MM.1S (cell line): ENCODE results near the gene PTGR3.

Experiments
- DNase-seq: peaks from one replicate; pipeline ENCODE4 v3.0.0-alpha.2; 2015
- H2AFZ ChIP-seq: fragments of 300-600 bp; sonication (generic); 2 replicates; pipeline ENCODE4 v1.6.0; 2016; ENCODE audit warnings: antibody characterized with exemption, low read length
- H3F3A ChIP-seq: fragments of 300-600 bp; sonication (generic); 2 replicates; pipeline ENCODE4 v1.6.1; 2016; ENCODE audit warnings: mild to moderate bottlenecking, antibody characterized with exemption, low read length, moderate library complexity, mixed read lengths; ENCODE audit not compliant: insufficient read depth
- H3K27ac ChIP-seq: fragments of 300-600 bp; sonication (generic); 2 replicates; pipeline ENCODE4 v1.5.1; 2016; ENCODE audit warnings: mild to moderate bottlenecking, low read length
- H3K27me3 ChIP-seq: fragments of 300-600 bp; sonication (generic); replicated peaks from 2 replicates; pipeline ENCODE4 v1.6.0; 2016; ENCODE audit warnings: low read length; ENCODE audit not compliant: insufficient read depth
- H3K36me3 ChIP-seq: fragments of 300-600 bp; sonication (generic); replicated peaks from 2 replicates; pipeline ENCODE4 v1.6.1; 2016; ENCODE audit warnings: mild to moderate bottlenecking, low read length, mixed read lengths; ENCODE audit not compliant: insufficient read depth
- H3K4me1 ChIP-seq: fragments of 300-600 bp; sonication (generic); 2 replicates; pipeline ENCODE4 v1.6.1; 2016; ENCODE audit warnings: low read length, mixed read lengths
- H3K4me2 ChIP-seq: fragments of 300-600 bp; sonication (generic); 2 replicates; pipeline ENCODE4 v1.6.0; 2016; ENCODE audit warnings: low read depth, low read length
- H3K4me3 ChIP-seq: fragments of 300-600 bp; sonication (generic); 2 replicates; pipeline ENCODE4 v1.5.1; 2016; ENCODE audit warnings: low read length, mixed read lengths
- H3K79me2 ChIP-seq: fragments of 300-600 bp; sonication (generic); 2 replicates; pipeline ENCODE4 v1.6.1; 2016; ENCODE audit warnings: mixed run types, low read length, mixed read lengths
- H3K9ac ChIP-seq: fragments of 300-600 bp; sonication (generic); 2 replicates; pipeline ENCODE4 v1.6.1; 2016; ENCODE audit warnings: low read length, mixed read lengths
- H3K9me2 ChIP-seq: fragments of 300-600 bp; sonication (generic); replicated peaks from 2 replicates; pipeline ENCODE4 v1.6.1; 2016; ENCODE audit warnings: mild to moderate bottlenecking, low read length, mixed read lengths; ENCODE audit not compliant: insufficient read depth
- H3K9me3 ChIP-seq: fragments of 300-600 bp; sonication (generic); replicated peaks from 2 replicates; pipeline ENCODE4 v1.6.1; 2016; ENCODE audit warnings: mild to moderate bottlenecking, low read length, mixed read lengths; ENCODE audit not compliant: insufficient read depth
- H4K20me1 ChIP-seq: fragments of 300-600 bp; sonication (generic); 2 replicates; pipeline ENCODE4 v1.6.1; 2016; ENCODE audit warnings: mild to moderate bottlenecking, low read length, moderate library complexity, mixed read lengths; ENCODE audit not compliant: insufficient read depth
- CTCF ChIP-seq: fragments of 300-600 bp; sonication (generic); IDR thresholded peaks from 2 replicates; pipeline ENCODE4 v1.5.1; 2016; ENCODE audit warnings: antibody characterized with exemption, low read length, mixed read lengths
- EZH2 ChIP-seq: fragments of 300-600 bp; sonication (generic); optimal IDR thresholded peaks from 2 replicates; pipeline ENCODE3; 2017; ENCODE audit warnings: low read depth, mild to moderate bottlenecking, antibody characterized with exemption, low read length, mixed read lengths
- EZH2phosphoT487 ChIP-seq: fragments of 300-600 bp; sonication (generic); IDR thresholded peaks from 2 replicates; pipeline ENCODE4 v1.6.1; 2018; ENCODE audit warnings: antibody characterized with exemption, low read length

The PTGR3 gene

GRCh38 chr18:75214766-75215510 is 6.0 kb upstream of the PTGR3 start:
- H3K36me3 ChIP-seq: no peaks in the 10 kb centered on the region
- H3K4me1 ChIP-seq: no peaks in the 10 kb centered on the region
- H3K27ac ChIP-seq: no peak overlapping the region
- H3K9ac ChIP-seq: no peak overlapping the region
- H3K4me3 ChIP-seq: no peak overlapping the region
- no peaks in the 10 kb centered on the region for H3K9me2 ChIP-seq
- H3K27me3 ChIP-seq: no peaks in the 10 kb centered on the region
- H3K79me2 ChIP-seq: peaks cover 72% of the 10 kb centered on the region
- H3K4me2 ChIP-seq: no peak overlapping the region
- no peak for DNase-seq
- no peaks in the 10 kb centered on the region for H4K20me1 ChIP-seq
- TF ChIP-seq CTCF (no peak), EZH2 (no peak), EZH2phosphoT487 (no peak)
- H2AFZ ChIP-seq: no peak overlapping the region
- H3K9me3 ChIP-seq: no peaks in the 10 kb centered on the region
- peaks cover 8% of the 10 kb centered on the region for H3F3A ChIP-seq

- TF ChIP-seq CTCF (no peak), EZH2 (no peak), EZH2phosphoT487 (no peak)
- no peak overlapping the region for H3K4me3 ChIP-seq
- H3K9ac ChIP-seq: no peak overlapping the region
- peaks cover 13% of the 10 kb centered on the region for H3F3A ChIP-seq
- no peaks in the 10 kb centered on the region for H3K9me2 ChIP-seq
- no peak overlapping the region for H3K27ac ChIP-seq
- H3K4me1 ChIP-seq: no peaks in the 10 kb centered on the region
- H3K4me2 ChIP-seq: no peak overlapping the region
- H2AFZ ChIP-seq: no peak overlapping the region
- H3K79me2 ChIP-seq: peaks cover 66% of the 10 kb centered on the region
- no peaks in the 10 kb centered on the region for H4K20me1 ChIP-seq
- H3K27me3 ChIP-seq: no peaks in the 10 kb centered on the region
- no peaks in the 10 kb centered on the region for H3K9me3 ChIP-seq
- no peaks in the 10 kb centered on the region for H3K36me3 ChIP-seq
- no peak for DNase-seq
These were observed 5.4 kb upstream of the PTGR3 start for GRCh38 chr18:75214332-75214690.

- H4K20me1 ChIP-seq: no peaks in the 10 kb centered on the region
- H3K9me3 ChIP-seq: no peaks in the 10 kb centered on the region
- no peak overlapping the region for H3K4me3 ChIP-seq
- no peak overlapping the region for H2AFZ ChIP-seq
- H3K9me2 ChIP-seq: no peaks in the 10 kb centered on the region
- H3K79me2 ChIP-seq: peaks cover 62% of the 10 kb centered on the region
- H3K27me3 ChIP-seq: no peaks in the 10 kb centered on the region
- H3K36me3 ChIP-seq: no peaks in the 10 kb centered on the region
- no peaks in the 10 kb centered on the region for H3K4me1 ChIP-seq
- no peak overlapping the region for H3K4me2 ChIP-seq
- no peak overlapping the region for H3K9ac ChIP-seq
- no peak overlapping the region for H3K27ac ChIP-seq
- DNase-seq: no peak
- TF ChIP-seq EZH2phosphoT487 (no peak), CTCF (no peak), EZH2 (no peak)
- peaks cover 14% of the 10 kb centered on the region for H3F3A ChIP-seq
These were observed 4.8 kb upstream of the PTGR3 start for GRCh38 chr18:75213611-75214331.
